Endodermal cell (in vitro differentiated cells): ENCODE results near the gene HES3. TPM values are rescaled to one million over a fixed set of nuclear protein-coding genes. Genes with fewer than 3 reads are reported as not detected.

Experiments used
- DNase-seq: peaks from one replicate; pipeline ENCODE4 v3.0.0-alpha.2; 2017
- H3K27ac ChIP-seq: 2 replicates; pipeline ENCODE4 v1.5.1; 2013; ENCODE audit warnings: mild to moderate bottlenecking, low read depth, low read length, moderate library complexity
- H3K27me3 ChIP-seq: 2 replicates; pipeline ENCODE4 v1.6.1; 2013; ENCODE audit warnings: mild to moderate bottlenecking, low read length, moderate library complexity; ENCODE audit not compliant: insufficient read depth, control insufficient read depth, poor library complexity, severe bottlenecking
- H3K36me3 ChIP-seq: 2 replicates; pipeline ENCODE4 v1.7.0; 2013; ENCODE audit warnings: mild to moderate bottlenecking, low read length, moderate library complexity; ENCODE audit not compliant: control insufficient read depth, insufficient read depth
- H3K4me1 ChIP-seq: one replicate; pipeline ENCODE4 v1.7.0; 2013; ENCODE audit warnings: low read length; ENCODE audit not compliant: control insufficient read depth, insufficient read depth
- H3K4me3 ChIP-seq: 2 replicates; pipeline ENCODE4 v1.5.1; 2013; ENCODE audit warnings: mild to moderate bottlenecking, low read length, moderate library complexity
- H3K9ac ChIP-seq: 2 replicates; pipeline ENCODE4 v1.6.1; 2013; ENCODE audit warnings: mild to moderate bottlenecking, low read length, moderate library complexity; ENCODE audit not compliant: poor library complexity, severe bottlenecking; ENCODE audit errors: extremely low read depth
- H3K9me3 ChIP-seq: 2 replicates; pipeline ENCODE4 v1.6.1; 2013; ENCODE audit warnings: mild to moderate bottlenecking, low read length, moderate library complexity; ENCODE audit not compliant: control insufficient read depth
- H3K27ac Mint-ChIP-seq: 2 replicates; pipeline ENCODE4 v1.8.0; 2020; ENCODE audit warnings: mixed read lengths
- H3K27me3 Mint-ChIP-seq: 2 replicates; pipeline ENCODE4 v1.8.0; 2021; ENCODE audit warnings: mild to moderate bottlenecking, mixed read lengths; ENCODE audit not compliant: insufficient read depth
- H3K36me3 Mint-ChIP-seq: 2 replicates; pipeline ENCODE4 v1.8.0; 2020; ENCODE audit warnings: low read depth, mixed read lengths
- H3K4me1 Mint-ChIP-seq: 2 replicates; pipeline ENCODE4 v1.8.0; 2020; ENCODE audit warnings: mixed read lengths
- H3K4me3 Mint-ChIP-seq: 2 replicates; pipeline ENCODE4 v1.8.0; 2020; ENCODE audit warnings: mild to moderate bottlenecking, moderate library complexity, mixed read lengths
- H3K9me3 Mint-ChIP-seq: 2 replicates; pipeline ENCODE4 v1.8.0; 2020; ENCODE audit warnings: mild to moderate bottlenecking, mixed read lengths
- CTCF ChIP-seq: fragments of 200-600 bp; sonication (generic); conservative IDR thresholded peaks from 2 replicates; pipeline ENCODE4 v1.5.0; 2021; ENCODE audit warnings: antibody characterized with exemption, mild to moderate bottlenecking
- whole genome bisulfite sequencing, 2 experiments: methylation state at CpG; one replicate each; pipeline versions ENCODE4 v1.1.5 to v1.1.7; 2013; ENCODE audit warnings: missing lambda C conversion rate in 2 of 2, mixed read lengths in 1 of 2; ENCODE audit not compliant: insufficient coverage in 1 of 2, insufficient read length in 1 of 2; 5-methylcytosine and 5-hydroxymethylcytosine counted together
- total RNA-seq, 2 donors: library from RNA; stranded (reverse); fragmentation: NEBNext Ultra II Directional in 1 of 2; extraction: Animal tissue kit (Norgen Biotek cat#: 25700) in 1 of 2; gene quantifications; 2 replicates in 1 of 2; 3 replicates in 1 of 2; pipeline ENCODE4 v1.2.1, GENCODE V29; 2021

The HES3 gene
- total RNA-seq, 2 donors from 2014 or later = 2.7 TPM; not detected in 1

GRCh38 chr1:6270401-6270800 is 26.4 kb downstream of the HES3 start:
- H3K27me3 ChIP-seq = no peaks in the 10 kb centered on the region
- no peak overlapping the region for H3K4me3 ChIP-seq
- Mint-ChIP-seq H3K9me3 (no peaks in the 10 kb centered on the region), H3K4me1 (peaks cover 15% of the 10 kb centered on the region), H3K36me3 (no peaks in the 10 kb centered on the region), H3K27me3 (no peaks in the 10 kb centered on the region), H3K27ac (no peak overlapping the region), H3K4me3 (no peak overlapping the region)
- H3K27ac ChIP-seq = peak overlapping the region; percentile 96
- no peaks in the 10 kb centered on the region for H3K36me3 ChIP-seq
- TF ChIP-seq CTCF = no peak
- DNase-seq = no peak
- no peak overlapping the region for H3K9ac ChIP-seq
- no peaks in the 10 kb centered on the region for H3K9me3 ChIP-seq
- WGBS, 2 experiments = 92 to 94% methylated on average over 6 to 8 of the region's 8 CpGs
- peaks cover 8% of the 10 kb centered on the region for H3K4me1 ChIP-seq

- Mint-ChIP-seq H3K36me3 (no peaks in the 10 kb centered on the region), H3K27me3 (no peaks in the 10 kb centered on the region), H3K4me1 (peaks cover 16% of the 10 kb centered on the region), H3K27ac (no peak overlapping the region), H3K4me3 (no peak overlapping the region), H3K9me3 (no peaks in the 10 kb centered on the region)
- TF ChIP-seq CTCF = no peak
- H3K9ac ChIP-seq = no peak overlapping the region
- no peaks in the 10 kb centered on the region for H3K27me3 ChIP-seq
- H3K4me1 ChIP-seq = peaks cover 8% of the 10 kb centered on the region
- WGBS, 2 experiments = 93% methylated on average over 4 of the region's 4 CpGs
- H3K4me3 ChIP-seq = no peak overlapping the region
- DNase-seq = no peak
- H3K36me3 ChIP-seq = no peaks in the 10 kb centered on the region
- H3K27ac ChIP-seq = peak overlapping the region; percentile 73
- H3K9me3 ChIP-seq = no peaks in the 10 kb centered on the region
These were observed 27.0 kb downstream of the HES3 start for GRCh38 chr1:6271006-6271405.

GRCh38 chr1:6271554-6271953 is 27.6 kb downstream of the HES3 start:
- 60 to 92% methylated on average over 1 to 12 of the region's 12 CpGs for WGBS, 2 experiments
- Mint-ChIP-seq H3K36me3 (no peaks in the 10 kb centered on the region), H3K27ac (no peak overlapping the region), H3K27me3 (no peaks in the 10 kb centered on the region), H3K9me3 (no peaks in the 10 kb centered on the region), H3K4me3 (no peak overlapping the region), H3K4me1 (peaks cover 21% of the 10 kb centered on the region)
- TF ChIP-seq CTCF = no peak
- H3K27ac ChIP-seq = peak overlapping the region; percentile 73
- H3K27me3 ChIP-seq = no peaks in the 10 kb centered on the region
- peaks cover 8% of the 10 kb centered on the region for H3K4me1 ChIP-seq
- DNase-seq = no peak
- H3K9me3 ChIP-seq = no peaks in the 10 kb centered on the region
- H3K9ac ChIP-seq = no peak overlapping the region
- H3K36me3 ChIP-seq = no peaks in the 10 kb centered on the region
- no peak overlapping the region for H3K4me3 ChIP-seq
